NCI-H1694 treated with DMSO at 0.1 percent for 48 hours (cell line): ENCODE data around the gene ATP2B1.

Source experiments
- DNase-seq: peaks from one replicate; lab custom pipeline; 2025; lab: John Stamatoyannopoulos, UW

ATP2B1 gene

GRCh38 chr12:89692439-89692838 is 16.2 kb downstream of the ATP2B1 start:
- no peak for DNase-seq

- DNase-seq, result no peak
These were observed 17.0 kb downstream of the ATP2B1 start for GRCh38 chr12:89691659-89692058.

GRCh38 chr12:89690925-89691324 is 17.7 kb downstream of the ATP2B1 start:
- no peak for DNase-seq

GRCh38 chr12:89689306-89689705 is 19.3 kb downstream of the ATP2B1 start:
- no peak for DNase-seq

DNA sequence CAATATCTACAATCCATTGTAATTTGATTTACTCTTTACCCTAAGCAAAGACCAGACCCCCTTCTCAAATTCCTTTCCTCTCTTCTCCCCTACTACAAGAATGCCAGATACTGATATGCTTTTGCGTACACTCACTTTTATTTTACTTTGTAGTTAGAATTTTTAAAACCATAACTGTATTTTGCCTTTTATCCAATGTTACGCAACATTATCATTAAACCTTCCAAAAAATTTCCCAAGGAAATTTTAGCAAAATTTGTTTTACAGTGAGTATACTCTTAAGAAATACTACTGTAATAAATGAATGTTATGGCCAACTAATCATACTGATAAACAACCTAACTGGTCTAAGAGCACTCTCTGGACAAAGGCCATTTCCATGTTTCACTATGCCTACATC is 22.3 kb downstream of the ATP2B1 start:
- no peak for DNase-seq

DNA sequence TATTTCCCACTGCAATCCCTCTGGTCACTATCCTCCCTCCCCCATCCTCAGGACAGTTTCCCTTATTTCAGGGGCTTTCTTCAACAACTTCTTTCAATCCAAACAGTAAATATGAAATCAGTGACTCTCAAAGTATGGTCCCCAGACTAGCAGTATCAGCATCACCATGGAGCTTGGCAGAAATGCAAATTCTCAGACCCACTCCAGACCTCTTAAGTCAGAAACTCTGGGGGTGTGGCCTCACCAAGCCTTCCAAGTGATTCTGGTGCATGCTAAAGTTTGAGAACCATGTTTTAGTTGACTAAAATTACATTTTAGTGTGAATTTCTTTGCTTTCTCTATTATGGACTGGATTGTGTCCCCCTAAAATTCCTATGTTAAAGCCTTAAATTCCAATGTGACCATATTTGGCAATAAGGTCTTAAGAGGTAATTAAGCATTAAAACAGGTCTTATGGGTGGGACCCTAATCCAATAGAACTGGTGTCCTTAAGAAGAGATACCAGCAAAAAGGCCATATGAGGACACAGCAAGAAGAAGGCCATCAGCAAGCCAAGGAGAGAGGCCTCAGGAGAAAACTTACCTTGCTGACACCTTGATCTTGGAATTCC is 23.2 kb downstream of the ATP2B1 start:
- no peak for DNase-seq

GRCh38 chr12:89684136-89684535 is 24.5 kb downstream of the ATP2B1 start:
- no peak for DNase-seq

GRCh38 chr12:89682284-89682683 is 26.4 kb downstream of the ATP2B1 start:
- no peak for DNase-seq

DNA sequence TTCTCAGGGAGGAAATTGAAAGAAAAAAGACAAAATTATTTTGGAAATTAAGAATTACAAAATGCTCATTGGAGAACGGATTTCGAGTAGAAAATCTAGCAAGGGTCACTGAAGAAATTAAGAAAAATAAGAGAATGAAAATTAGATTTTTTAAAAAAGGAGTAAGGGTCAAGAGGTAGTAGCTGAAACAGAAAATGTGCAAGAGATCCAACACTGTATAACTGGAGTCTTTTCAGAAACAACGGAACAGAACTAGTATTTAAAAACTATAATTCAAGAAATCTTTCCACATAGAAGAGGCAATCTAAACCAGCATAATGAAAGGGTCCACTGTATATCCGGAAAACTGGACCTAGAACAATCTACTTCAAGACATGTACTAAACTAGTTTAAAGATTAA is 28.2 kb downstream of the ATP2B1 start:
- no peak for DNase-seq

DNA sequence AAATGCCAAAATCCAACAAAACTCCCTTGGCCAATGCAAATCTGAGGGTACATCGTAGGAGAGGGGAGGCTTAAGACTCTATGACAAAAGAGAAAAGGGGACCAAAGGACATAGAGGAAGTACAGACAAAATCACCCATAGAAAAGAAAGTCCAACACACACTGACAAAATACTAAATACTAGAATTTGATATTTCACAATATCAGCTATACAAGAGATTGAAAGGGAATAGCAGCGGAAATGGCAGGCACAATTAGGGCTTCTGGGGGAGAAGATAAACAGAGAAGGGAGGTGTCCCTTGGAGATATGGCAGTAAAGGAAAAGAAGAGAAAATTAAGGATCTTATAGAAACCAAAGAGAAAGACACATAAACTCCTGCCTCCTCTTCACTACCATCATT is 29.0 kb downstream of the ATP2B1 start:
- no peak for DNase-seq

DNA sequence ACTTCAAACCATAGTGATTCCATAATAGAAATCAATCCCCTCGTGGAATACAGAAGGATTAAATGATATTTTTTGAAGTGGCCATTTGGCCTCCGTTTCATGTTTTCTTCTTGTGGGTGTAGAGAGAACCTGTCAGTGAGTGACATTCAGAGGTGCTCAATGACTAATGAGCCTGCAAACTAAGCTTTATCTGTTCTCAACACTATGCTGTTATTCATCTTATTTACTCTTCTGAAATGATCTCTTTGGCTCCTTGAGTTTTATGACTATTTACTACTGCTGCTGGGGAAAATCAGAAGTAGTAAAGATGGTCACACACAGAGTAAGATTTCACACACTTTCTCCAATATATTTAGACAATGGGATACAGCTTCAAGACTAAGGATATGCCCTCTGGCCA is 30.4 kb downstream of the ATP2B1 start:
- no peak for DNase-seq

GRCh38 chr12:89676930-89677329 is 31.7 kb downstream of the ATP2B1 start:
- no peak for DNase-seq

DNA sequence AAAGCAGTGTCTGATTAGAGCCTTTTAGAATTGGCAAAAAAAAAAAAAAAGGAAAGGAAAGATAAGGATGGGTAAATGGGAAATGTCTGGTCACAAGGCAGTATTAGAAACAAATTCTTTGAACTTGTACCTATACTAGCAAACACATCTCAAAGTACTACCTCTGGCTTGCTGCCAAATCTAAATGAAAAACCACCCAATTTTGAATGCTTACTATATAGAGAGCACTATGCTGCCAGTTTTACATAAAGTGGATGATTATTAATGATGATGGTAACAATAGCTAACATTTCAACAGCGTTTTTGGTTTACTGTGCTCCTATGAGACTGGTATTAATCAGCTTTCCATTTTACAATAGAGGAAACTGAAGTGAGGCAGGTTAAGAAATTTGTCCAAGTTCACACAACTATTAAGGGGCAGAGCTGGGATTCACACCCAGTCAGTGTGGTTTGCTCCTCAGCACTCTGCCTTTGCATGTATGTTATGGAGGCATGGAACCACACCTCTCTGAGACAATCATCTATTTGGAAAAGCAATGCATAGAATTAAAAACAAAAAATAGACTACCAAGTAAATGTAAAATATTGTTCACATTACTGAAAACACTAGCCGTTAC is 34.2 kb downstream of the ATP2B1 start:
- DNase-seq, result no peak

DNA sequence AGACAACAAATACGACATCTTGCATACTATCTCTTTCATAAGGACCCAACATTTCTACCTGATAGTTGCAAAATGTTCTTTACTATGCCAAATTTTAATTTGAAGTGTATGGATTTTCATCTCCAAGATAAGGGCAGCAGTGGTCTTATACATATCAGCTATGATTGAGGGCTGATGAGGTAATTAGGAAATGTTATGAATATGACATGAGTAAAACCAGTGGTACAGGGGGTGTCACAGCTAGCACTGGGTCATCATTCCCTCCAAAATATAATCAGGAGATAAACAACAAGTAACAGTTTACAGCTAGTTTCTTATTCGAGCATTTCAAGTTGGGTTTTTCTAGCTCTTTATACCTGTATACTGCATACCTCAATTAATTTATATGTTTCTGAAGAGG is 35.0 kb downstream of the ATP2B1 start:
- DNase-seq, result no peak

DNA sequence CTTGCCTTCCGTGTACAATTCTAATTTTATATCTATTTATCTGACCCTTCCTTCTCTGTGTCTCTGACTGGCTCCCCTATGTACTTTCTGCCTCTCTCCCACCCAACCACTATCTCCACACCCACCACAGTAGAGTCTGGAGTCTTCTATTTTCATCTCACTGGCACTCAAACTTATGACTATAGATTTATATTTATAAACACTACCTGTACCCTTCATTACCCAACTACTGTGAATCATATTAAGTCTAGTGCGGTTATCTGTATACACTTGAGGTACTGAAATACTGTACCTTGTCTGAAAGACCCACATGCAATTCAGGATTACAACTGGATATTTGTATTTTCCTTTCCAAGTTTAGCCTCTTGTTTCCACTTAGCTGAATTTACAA is 36.1 kb downstream of the ATP2B1 start:
- DNase-seq, result no peak

- DNase-seq, result no peak
These were observed 37.2 kb downstream of the ATP2B1 start for GRCh38 chr12:89671469-89671868.

DNA sequence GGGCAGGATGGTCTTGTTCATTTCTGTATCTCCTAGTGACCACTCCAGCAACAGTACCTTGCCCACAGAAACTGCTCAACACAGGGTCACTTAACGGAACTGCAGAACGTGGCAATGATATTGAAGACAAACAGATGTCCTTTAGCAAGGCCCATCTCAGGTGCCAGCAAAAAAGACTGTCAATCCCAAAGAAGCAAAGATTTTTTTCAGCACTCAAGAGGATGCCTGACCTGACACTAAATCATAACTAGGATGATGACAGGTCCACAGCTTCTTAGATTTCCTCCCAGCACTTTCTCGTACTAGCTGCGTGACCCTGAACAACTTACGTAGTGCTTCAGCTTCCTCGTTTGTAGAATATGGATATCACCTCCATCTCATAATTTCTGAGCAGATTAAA is 39.4 kb downstream of the ATP2B1 start:
- no peak for DNase-seq

DNA sequence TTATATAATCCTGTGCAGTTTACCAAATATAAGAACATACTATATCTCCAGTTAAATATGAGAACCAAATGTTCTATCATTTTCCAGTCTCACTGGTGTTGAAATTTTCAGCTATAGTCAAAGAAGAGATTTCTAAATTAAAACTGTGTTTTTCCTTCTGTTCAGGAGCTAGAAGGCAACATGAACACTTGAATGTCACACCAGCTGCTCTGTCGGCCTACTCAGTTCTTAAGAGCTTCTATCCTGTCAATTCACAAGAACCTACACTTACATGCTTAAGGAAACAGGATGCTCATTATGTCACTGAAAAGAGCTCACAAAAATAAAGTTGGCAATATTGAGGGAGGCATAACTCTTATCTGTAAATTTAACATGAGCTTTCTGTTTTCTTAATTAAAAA is 43.1 kb downstream of the ATP2B1 start:
- no peak for DNase-seq

- DNase-seq, result no peak
These were observed 44.2 kb downstream of the ATP2B1 start for GRCh38 chr12:89664441-89664840.

GRCh38 chr12:89663577-89664357 is 44.9 kb downstream of the ATP2B1 start:
- peak; percentile 23 for DNase-seq

GRCh38 chr12:89662623-89663022 is 46.0 kb downstream of the ATP2B1 start:
- DNase-seq, result no peak

DNA sequence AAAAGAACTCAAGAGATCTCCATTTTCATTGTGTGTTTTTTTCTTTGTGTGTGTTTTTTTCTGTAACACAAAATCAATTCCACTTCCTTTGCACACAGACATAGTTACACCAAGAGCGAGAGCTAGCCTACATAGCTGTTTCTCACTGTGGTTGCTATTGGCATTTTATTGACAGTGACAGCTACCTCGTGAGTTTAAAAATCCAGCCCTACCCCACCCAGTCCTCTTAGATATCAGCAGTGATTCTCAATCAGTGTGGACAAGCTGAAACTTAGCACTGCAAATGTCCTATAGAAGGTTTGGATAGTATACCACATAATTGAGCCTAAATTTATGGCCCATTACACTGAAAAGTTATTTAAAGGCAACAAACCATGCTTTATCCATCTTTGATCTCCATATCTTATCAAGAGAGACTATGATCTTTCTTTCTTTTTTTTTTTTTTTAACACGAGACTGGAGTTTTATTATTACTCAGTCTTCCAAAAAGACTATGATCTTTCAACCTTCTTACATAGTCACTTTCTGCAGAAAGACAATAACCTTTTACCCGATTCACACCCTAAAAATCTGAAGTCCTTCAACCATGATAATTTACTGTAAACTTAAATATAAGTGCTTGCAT is 46.8 kb downstream of the ATP2B1 start:
- no peak for DNase-seq

GRCh38 chr12:89657739-89658138 is 50.9 kb downstream of the ATP2B1 start:
- DNase-seq, result no peak
